HUES64 (cell line): ENCODE results near the gene ZBTB37.
"Not testable (repeated sequence)": the region's sequence is repeated elsewhere in the genome, so short reads cannot be mapped to it uniquely, and the experiment has no call there.

Experiments used
- H3K27ac ChIP-seq: 2 replicates; pipeline ENCODE4 v1.7.0; 2013; ENCODE audit warnings: low read depth, low read length, inconsistent platforms
- H3K27me3 ChIP-seq: 2 replicates; pipeline ENCODE4 v1.6.1; 2013; ENCODE audit warnings: mild to moderate bottlenecking, low read length; ENCODE audit not compliant: insufficient read depth
- H3K36me3 ChIP-seq: 2 replicates; pipeline ENCODE4 v1.6.1; 2013; ENCODE audit warnings: mild to moderate bottlenecking, low read length; ENCODE audit not compliant: insufficient read depth
- H3K4me1 ChIP-seq: 2 replicates; pipeline ENCODE4 v1.6.1; 2013; ENCODE audit warnings: mild to moderate bottlenecking, low read length, moderate library complexity; ENCODE audit not compliant: insufficient read depth
- H3K4me3 ChIP-seq: 2 replicates; pipeline ENCODE4 v1.5.1; 2013; ENCODE audit warnings: mild to moderate bottlenecking, low read length, moderate library complexity
- H3K9ac ChIP-seq: 2 replicates; pipeline ENCODE4 v1.6.1; 2013; ENCODE audit warnings: mild to moderate bottlenecking, low read depth, low read length
- H3K9me3 ChIP-seq: 2 replicates; pipeline ENCODE4 v1.6.1; 2013; ENCODE audit warnings: low read depth, low read length; ENCODE audit not compliant: insufficient read depth
- WGBS: fragments of 150-250, 120-280 bp; methylation state at CpG from one replicate; pipeline ENCODE4 v1.1.7; 2013; ENCODE audit warnings: missing lambda C conversion rate; 5-methylcytosine and 5-hydroxymethylcytosine counted together

Gene ZBTB37

GRCh38 chr1:173856903-173857302 is 11.3 kb upstream of the ZBTB37 start:
- H3K27me3 ChIP-seq = no peaks in the 10 kb centered on the region
- H3K9me3 ChIP-seq = no peaks in the 10 kb centered on the region
- peaks cover 13% of the 10 kb centered on the region for H3K4me1 ChIP-seq
- no peak overlapping the region for H3K9ac ChIP-seq
- H3K27ac ChIP-seq = no peak overlapping the region
- 90% methylated on average over 2 of the region's 2 CpGs for WGBS
- H3K36me3 ChIP-seq = peaks cover 70% of the 10 kb centered on the region
- H3K4me3 ChIP-seq = no peak overlapping the region

- 90% methylated on average over 3 of the region's 4 CpGs for WGBS
Observed at GRCh38 chr1:173857363-173857917, 10.7 kb upstream of the ZBTB37 start.

GRCh38 chr1:173859547-173859946 is 8.6 kb upstream of the ZBTB37 start:
- H3K4me1 ChIP-seq, H3K9ac ChIP-seq, H3K27me3 ChIP-seq, H3K9me3 ChIP-seq, H3K27ac ChIP-seq, H3K4me3 ChIP-seq: not testable (repeated sequence)
- WGBS = 93% methylated on average over 5 of the region's 5 CpGs
- H3K36me3 ChIP-seq = peaks cover 73% of the 10 kb centered on the region

More at GRCh38 chr1:173857363-173857917, 10.7 kb upstream of the ZBTB37 start:
- H3K4me3 ChIP-seq = no peak overlapping the region
- H3K36me3 ChIP-seq = peaks cover 67% of the 10 kb centered on the region
- H3K27me3 ChIP-seq = no peaks in the 10 kb centered on the region
- no peaks in the 10 kb centered on the region for H3K9me3 ChIP-seq
- H3K4me1 ChIP-seq = peaks cover 13% of the 10 kb centered on the region
- no peak overlapping the region for H3K9ac ChIP-seq
- no peak overlapping the region for H3K27ac ChIP-seq

GRCh38 chr1:173860065-173860464 is 8.1 kb upstream of the ZBTB37 start:
- Histone ChIP-seq H3K27me3 (no peaks in the 10 kb centered on the region), H3K27ac (no peak overlapping the region), H3K36me3 (peaks cover 75% of the 10 kb centered on the region), H3K4me3 (no peak overlapping the region), H3K9ac (no peak overlapping the region), H3K9me3 (no peaks in the 10 kb centered on the region), H3K4me1 (peaks cover 3% of the 10 kb centered on the region; the same call in 1 of the 2 replicates)
- 100% methylated on average over 1 of the region's 1 CpG for WGBS

- no peak overlapping the region for H3K9ac ChIP-seq
- peaks cover 3% of the 10 kb centered on the region for H3K4me1 ChIP-seq
- peaks cover 76% of the 10 kb centered on the region for H3K36me3 ChIP-seq
- no peaks in the 10 kb centered on the region for H3K27me3 ChIP-seq
- no peaks in the 10 kb centered on the region for H3K9me3 ChIP-seq
- no peak overlapping the region for H3K4me3 ChIP-seq
- WGBS = 92% methylated on average over 7 of the region's 7 CpGs
- H3K27ac ChIP-seq = peak overlapping the region; percentile 33; the same call in 1 of the 2 replicates
Observed at GRCh38 chr1:173861731-173862145, 6.4 kb upstream of the ZBTB37 start.

GRCh38 chr1:173862146-173862768 is 5.9 kb upstream of the ZBTB37 start:
- WGBS = 61% methylated on average over 12 of the region's 13 CpGs
- not testable (repeated sequence) for H3K27me3 ChIP-seq, H3K9ac ChIP-seq, H3K4me3 ChIP-seq, H3K9me3 ChIP-seq, H3K4me1 ChIP-seq
- Histone ChIP-seq H3K36me3 (peaks cover 76% of the 10 kb centered on the region), H3K27ac (peak overlapping the region; percentile 96; the same call in 1 of the 2 replicates)

GRCh38 chr1:173862769-173863223 is 5.4 kb upstream of the ZBTB37 start:
- H3K9ac ChIP-seq = peak overlapping the region; percentile 2; the same call in 1 of the 2 replicates
- WGBS = 50% methylated on average over 8 of the region's 8 CpGs
- H3K4me1 ChIP-seq = peaks cover 3% of the 10 kb centered on the region
- H3K9me3 ChIP-seq = no peaks in the 10 kb centered on the region
- peak overlapping the region; percentile 96 for H3K27ac ChIP-seq
- no peak overlapping the region for H3K4me3 ChIP-seq
- H3K27me3 ChIP-seq = no peaks in the 10 kb centered on the region
- H3K36me3 ChIP-seq = peaks cover 75% of the 10 kb centered on the region

- Histone ChIP-seq H3K4me3 (peak overlapping the region; percentile 95; the same call in 1 of the 2 replicates), H3K27ac (peak overlapping the region; percentile 96), H3K36me3 (peaks cover 69% of the 10 kb centered on the region)
Observed at GRCh38 chr1:173863224-173864161, 4.7 kb upstream of the ZBTB37 start.

GRCh38 chr1:173864179-173864867 is 3.9 kb upstream of the ZBTB37 start:
- Histone ChIP-seq H3K4me3 (peak overlapping the region; percentile 95), H3K4me1 (peaks cover 6% of the 10 kb centered on the region), H3K36me3 (peaks cover 63% of the 10 kb centered on the region), H3K9me3 (no peaks in the 10 kb centered on the region), H3K27me3 (no peaks in the 10 kb centered on the region), H3K9ac (peak overlapping the region; percentile 99), H3K27ac (peak overlapping the region; percentile 96)
- 95% methylated on average over 4 of the region's 5 CpGs for WGBS

More at GRCh38 chr1:173863224-173864161, 4.7 kb upstream of the ZBTB37 start:
- H3K27me3 ChIP-seq = no peaks in the 10 kb centered on the region
- no peaks in the 10 kb centered on the region for H3K9me3 ChIP-seq
- H3K9ac ChIP-seq = peak overlapping the region; percentile 99; the same call in 1 of the 2 replicates
- peaks cover 3% of the 10 kb centered on the region for H3K4me1 ChIP-seq

- H3K27me3 ChIP-seq = no peaks in the 10 kb centered on the region
- peak overlapping the region; percentile 99 for H3K9ac ChIP-seq
- peak overlapping the region; percentile 96 for H3K27ac ChIP-seq
- peaks cover 64% of the 10 kb centered on the region for H3K36me3 ChIP-seq
- H3K4me1 ChIP-seq = peaks cover 7% of the 10 kb centered on the region
- 33% methylated on average over 4 of the region's 4 CpGs for WGBS
- no peaks in the 10 kb centered on the region for H3K9me3 ChIP-seq
- peak overlapping the region; percentile 95 for H3K4me3 ChIP-seq
Observed at GRCh38 chr1:173865468-173866164, 2.6 kb upstream of the ZBTB37 start.
